ENCODE data around the gene RPL29.

- no peak for TF ChIP-seq CTCF (IDR thresholded peaks at IDR 0.05)
- no peak for TF ChIP-seq POLR2AphosphoS5 (IDR thresholded peaks at IDR 0.05; ENCODE audit: low read depth, low read length)
- no peak for TF ChIP-seq TCF7L2 (IDR thresholded peaks at IDR 0.05; ENCODE audit: low read depth, low read length)
- no peak for TF ChIP-seq REST (IDR thresholded peaks at IDR 0.05; ENCODE audit: insufficient read depth in 1 of 2, low read depth in 2 of 2, low read length in 1 of 2)
Observed at GRCh38 chr3:51969841-51970240, 25.9 kb downstream of the RPL29 start.

All from Panc1 (cell line).